ENCODE measurements around the gene MBNL2.

DNA sequence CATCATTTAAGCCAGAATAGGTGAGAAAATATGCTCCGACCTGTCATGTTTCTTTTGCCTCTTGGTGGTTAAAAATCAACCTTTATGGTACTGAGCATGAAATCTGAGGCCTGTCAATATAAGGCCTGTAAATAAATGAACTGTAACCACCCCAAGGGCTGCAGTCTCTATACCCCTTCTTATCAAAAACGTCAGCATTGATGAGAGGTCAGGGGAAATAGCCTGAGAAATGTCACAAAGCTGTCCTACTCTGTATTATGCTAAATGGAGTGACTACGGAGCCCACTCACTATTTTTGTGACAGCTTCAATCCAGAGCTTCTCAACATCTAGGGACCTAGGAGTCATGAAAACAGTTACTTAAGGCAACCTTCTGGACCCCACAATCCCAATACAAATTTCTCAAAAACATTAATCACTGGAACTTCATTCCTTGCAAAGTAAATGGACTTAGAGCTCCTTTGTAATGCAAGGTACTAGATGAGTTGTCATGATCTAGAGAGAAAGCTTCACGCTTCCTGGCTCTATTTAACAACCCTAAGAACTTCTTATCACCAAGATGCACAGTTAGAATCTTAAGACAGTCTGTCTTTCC lies 209.1 kb downstream of the MBNL2 start:
- no peak for TF ChIP-seq POLR2A (IDR thresholded peaks at IDR 0.05)
- TF ChIP-seq, protein P1, sequence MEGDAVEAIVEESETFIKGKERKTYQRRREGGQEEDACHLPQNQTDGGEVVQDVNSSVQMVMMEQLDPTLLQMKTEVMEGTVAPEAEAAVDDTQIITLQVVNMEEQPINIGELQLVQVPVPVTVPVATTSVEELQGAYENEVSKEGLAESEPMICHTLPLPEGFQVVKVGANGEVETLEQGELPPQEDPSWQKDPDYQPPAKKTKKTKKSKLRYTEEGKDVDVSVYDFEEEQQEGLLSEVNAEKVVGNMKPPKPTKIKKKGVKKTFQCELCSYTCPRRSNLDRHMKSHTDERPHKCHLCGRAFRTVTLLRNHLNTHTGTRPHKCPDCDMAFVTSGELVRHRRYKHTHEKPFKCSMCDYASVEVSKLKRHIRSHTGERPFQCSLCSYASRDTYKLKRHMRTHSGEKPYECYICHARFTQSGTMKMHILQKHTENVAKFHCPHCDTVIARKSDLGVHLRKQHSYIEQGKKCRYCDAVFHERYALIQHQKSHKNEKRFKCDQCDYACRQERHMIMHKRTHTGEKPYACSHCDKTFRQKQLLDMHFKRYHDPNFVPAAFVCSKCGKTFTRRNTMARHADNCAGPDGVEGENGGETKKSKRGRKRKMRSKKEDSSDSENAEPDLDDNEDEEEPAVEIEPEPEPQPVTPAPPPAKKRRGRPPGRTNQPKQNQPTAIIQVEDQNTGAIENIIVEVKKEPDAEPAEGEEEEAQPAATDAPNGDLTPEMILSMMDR (IDR thresholded peaks at IDR 0.05) = no peak

Data from uterus (tissue), 2 donors.